AG04449 (cell line): ENCODE results near the gene MRPS15.

Source experiments
- CTCF ChIA-PET: fragments of 350-600 bp; formaldehyde crosslinking; extraction: SDS; loops from one replicate; lab custom pipeline; 2021; ENCODE audit warnings: antibody characterized with exemption; lab: Yijun Ruan, JAX
- POLR2A ChIA-PET: fragments of 400-600, 350-600 bp; formaldehyde crosslinking; extraction: SDS; loops from one replicate; lab custom pipeline; 2020; ENCODE audit warnings: antibody characterized with exemption, inconsistent platforms; lab: Yijun Ruan, JAX
- DNase-seq: peaks from one replicate; pipeline ENCODE4 v3.0.0-alpha.2; 2010; ENCODE audit warnings: low read depth, low spot score
- H3K4me3 ChIP-seq: 2 replicates; pipeline ENCODE4 v1.5.1; 2011; ENCODE audit warnings: low read depth, mild to moderate bottlenecking, control low read depth, low read length
- TF ChIP-seq, protein P1 (sequence below): IDR thresholded peaks from one replicate; pipeline ENCODE4 v1.5.1; 2011; ENCODE audit warnings: mild to moderate bottlenecking, moderate library complexity, low read length, control low read depth, inconsistent platforms; ENCODE audit not compliant: insufficient read depth; ENCODE audit errors: missing control alignments

The MRPS15 gene

DNA sequence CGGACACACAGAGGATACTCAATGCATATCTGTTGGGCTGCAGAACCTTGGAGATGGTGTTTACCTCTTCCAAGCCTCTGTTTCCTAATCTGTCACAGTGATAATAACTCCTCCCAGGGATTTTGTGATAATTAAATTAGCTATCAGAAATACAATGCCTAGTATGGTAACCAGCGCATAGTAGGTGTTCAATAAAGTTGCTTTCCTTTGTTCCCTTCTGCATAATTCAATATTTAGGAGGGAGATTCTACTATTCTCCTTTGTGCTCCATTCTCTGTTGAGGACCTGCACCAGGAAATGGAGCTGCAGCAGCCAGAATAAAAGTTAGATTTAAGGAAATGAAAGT lies 21.9 kb upstream of the MRPS15 start:
- POLR2A ChIA-PET, result no interaction called here
- TF ChIP-seq, protein P1, sequence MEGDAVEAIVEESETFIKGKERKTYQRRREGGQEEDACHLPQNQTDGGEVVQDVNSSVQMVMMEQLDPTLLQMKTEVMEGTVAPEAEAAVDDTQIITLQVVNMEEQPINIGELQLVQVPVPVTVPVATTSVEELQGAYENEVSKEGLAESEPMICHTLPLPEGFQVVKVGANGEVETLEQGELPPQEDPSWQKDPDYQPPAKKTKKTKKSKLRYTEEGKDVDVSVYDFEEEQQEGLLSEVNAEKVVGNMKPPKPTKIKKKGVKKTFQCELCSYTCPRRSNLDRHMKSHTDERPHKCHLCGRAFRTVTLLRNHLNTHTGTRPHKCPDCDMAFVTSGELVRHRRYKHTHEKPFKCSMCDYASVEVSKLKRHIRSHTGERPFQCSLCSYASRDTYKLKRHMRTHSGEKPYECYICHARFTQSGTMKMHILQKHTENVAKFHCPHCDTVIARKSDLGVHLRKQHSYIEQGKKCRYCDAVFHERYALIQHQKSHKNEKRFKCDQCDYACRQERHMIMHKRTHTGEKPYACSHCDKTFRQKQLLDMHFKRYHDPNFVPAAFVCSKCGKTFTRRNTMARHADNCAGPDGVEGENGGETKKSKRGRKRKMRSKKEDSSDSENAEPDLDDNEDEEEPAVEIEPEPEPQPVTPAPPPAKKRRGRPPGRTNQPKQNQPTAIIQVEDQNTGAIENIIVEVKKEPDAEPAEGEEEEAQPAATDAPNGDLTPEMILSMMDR, result no peak
- no peak overlapping the region for H3K4me3 ChIP-seq
- CTCF ChIA-PET, result no interaction called here
- DNase-seq, result no peak

DNA sequence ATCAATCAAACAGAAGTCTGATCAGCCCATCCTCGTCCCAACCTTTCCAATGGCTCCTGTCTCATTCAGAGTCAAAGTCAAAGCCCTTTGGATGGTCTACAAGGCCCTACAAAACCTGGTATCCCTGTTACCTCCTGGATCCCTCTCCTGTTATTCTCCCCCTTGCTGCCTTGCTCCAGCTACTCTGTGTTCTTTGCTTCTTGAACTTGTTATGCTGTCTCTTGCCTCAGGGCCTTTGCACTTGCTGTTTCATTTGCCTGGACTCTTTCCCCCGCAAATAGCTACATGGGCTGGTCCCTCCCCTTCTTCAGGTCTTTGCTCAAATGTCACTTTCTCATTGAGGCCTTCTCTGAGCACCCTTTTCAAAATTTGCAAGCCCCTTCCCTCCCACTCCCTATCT lies 19.9 kb upstream of the MRPS15 start:
- CTCF ChIA-PET, result no interaction called here
- TF ChIP-seq, protein P1, result no peak
- no peak overlapping the region for H3K4me3 ChIP-seq
- no peak for DNase-seq
- POLR2A ChIA-PET, result no interaction called here

DNA sequence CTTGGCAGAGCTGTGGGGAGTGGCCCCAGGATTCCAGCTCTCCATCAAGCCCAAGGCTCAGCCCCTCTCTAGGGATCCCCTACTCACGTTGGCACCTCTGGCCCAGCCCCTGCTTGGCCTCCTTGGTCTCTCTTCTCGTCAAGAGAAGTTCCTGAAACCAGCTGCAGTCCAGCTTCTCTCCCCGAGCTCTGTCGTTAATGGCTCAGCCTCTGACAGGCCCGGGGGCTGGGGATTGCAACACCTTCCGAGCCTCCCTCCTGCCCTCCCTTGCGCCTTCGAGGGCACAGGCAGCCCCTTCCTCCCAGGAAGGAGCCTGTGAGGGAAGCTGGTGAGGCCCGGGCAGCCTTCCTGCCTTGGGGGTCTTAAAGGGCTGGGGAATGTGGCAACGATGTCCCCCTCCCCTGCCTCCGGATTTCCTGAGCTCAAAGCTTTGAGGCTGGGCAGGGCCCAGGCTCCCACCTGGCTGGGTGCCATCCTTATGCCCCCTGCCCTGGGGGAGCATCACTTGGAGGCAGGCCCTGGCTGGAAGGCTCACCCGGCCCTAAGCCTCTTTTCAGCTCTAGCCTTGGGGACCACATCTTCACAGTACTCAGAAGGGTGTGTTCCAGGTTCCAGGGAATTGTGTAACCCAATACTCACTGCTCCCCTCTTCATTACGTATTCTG lies 18.7 kb upstream of the MRPS15 start, which contains the start of gene CSF3R:
Gene CSF3R, minus strand, starts transcription at position 190 of the 665 bp plus-strand sequence. CDS start 3,417 bp downstream, outside the sequence.
- ChIA-PET CTCF (no interaction called here), POLR2A (no interaction called here)
- no peak for DNase-seq
- no peak within 1 kb of the TSS for H3K4me3 ChIP-seq
- TF ChIP-seq, protein P1, result no peak

DNA sequence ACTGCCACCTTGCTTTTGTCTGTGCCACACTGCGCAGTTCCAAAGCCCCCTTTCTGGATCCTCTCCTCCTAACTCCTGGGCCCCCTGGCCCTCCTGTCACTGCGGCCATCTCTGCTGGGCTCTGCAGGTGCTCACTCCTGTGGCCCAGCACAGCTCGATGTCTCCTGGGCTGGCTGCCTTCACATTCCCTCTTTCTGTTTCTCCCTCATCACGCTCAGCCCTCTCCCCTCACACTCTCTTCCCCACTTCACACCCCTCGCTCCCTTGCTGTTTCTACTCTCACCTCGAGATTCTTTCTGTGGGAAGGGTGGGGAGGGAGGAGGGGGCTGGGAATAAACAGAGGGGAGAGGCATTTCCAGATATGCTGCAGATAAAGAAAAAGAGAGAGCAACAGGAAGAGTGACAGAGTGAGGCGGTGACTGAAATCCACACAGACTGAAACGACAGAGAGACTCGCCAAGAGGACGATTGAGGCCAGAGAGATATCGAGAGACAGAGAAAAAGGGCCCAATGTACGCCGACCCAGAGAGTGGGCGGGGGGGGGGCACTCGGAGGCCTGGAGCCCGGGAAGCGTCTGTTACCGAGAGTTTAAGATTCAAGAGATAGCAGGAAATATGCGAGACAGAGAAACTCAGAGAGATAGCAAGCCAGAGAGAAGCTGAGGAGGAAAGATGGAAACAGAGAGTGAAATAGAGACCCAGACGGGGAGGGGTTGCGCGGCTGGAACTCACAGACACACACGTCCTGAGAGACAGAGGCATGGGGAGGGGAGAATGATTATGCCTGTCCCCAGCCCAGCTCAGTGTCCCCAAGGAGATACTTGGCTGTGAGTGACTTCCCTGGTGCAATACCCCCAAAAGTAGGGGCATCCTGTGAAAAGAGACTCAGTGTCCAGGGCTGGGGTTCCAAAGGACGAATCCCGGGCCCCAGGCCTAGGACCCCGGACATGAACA lies 17.9 kb upstream of the MRPS15 start:
- DNase-seq, result no peak
- CTCF ChIA-PET, result no interaction called here
- TF ChIP-seq, protein P1, result no peak
- no peak overlapping the region for H3K4me3 ChIP-seq
- POLR2A ChIA-PET, result no interaction called here

DNA sequence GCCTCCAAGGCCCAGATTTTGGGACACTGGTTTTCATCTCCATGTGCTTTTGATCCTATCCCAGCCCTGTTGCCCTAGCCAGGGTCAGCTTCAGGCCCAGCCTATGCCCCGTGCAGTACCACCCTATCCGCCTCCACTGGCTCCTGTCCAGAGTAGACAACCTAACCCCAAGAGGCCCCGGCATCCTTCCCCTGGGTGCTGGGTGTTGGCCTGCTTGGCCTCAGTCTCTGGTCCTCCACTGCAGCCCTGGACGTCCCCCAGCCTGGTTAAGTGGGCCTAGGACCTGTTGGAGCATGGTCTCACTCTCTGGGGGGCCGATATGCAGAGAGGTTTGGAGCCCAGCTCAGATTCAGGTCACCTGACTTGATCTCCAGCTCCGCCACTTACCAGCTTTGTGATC lies 16.9 kb upstream of the MRPS15 start:
- H3K4me3 ChIP-seq, result no peak overlapping the region
- TF ChIP-seq, protein P1, result no peak
- no peak for DNase-seq
- ChIA-PET CTCF (no interaction called here), POLR2A (no interaction called here)

DNA sequence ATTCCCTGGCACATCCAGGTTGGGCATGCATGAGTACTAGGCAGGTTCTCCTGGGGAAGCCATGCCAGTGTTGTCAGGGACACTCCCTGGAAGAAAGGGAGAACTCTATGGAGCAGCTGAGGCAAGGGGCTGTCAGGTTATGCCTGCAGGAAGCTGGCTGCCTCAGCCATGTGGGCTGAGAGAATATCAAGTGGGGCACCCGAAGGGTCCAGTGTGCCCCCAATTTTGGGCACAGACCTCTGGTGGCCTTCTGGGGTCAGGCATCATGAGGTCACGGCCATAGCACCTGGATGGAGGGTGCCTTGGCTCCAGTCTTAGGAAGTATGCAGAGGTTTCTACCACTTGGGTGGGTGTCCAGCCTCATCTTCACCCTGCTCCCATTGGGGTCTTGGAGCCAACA lies 16.0 kb upstream of the MRPS15 start:
- CTCF ChIA-PET, result no interaction called here
- POLR2A ChIA-PET, result no interaction called here
- DNase-seq, result no peak
- no peak overlapping the region for H3K4me3 ChIP-seq
- TF ChIP-seq, protein P1, result no peak
